ENCODE data around the gene MEGF6. TPM values are rescaled to one million over a fixed set of nuclear protein-coding genes. Genes with fewer than 3 reads are reported as not detected.
"Not testable (repeated sequence)": the region's sequence is repeated elsewhere in the genome, so short reads cannot be mapped to it uniquely, and the experiment has no call there.

MEGF6 gene
- total RNA-seq, 2 donors from 2014 or later = 83.0 to 103 TPM

DNA sequence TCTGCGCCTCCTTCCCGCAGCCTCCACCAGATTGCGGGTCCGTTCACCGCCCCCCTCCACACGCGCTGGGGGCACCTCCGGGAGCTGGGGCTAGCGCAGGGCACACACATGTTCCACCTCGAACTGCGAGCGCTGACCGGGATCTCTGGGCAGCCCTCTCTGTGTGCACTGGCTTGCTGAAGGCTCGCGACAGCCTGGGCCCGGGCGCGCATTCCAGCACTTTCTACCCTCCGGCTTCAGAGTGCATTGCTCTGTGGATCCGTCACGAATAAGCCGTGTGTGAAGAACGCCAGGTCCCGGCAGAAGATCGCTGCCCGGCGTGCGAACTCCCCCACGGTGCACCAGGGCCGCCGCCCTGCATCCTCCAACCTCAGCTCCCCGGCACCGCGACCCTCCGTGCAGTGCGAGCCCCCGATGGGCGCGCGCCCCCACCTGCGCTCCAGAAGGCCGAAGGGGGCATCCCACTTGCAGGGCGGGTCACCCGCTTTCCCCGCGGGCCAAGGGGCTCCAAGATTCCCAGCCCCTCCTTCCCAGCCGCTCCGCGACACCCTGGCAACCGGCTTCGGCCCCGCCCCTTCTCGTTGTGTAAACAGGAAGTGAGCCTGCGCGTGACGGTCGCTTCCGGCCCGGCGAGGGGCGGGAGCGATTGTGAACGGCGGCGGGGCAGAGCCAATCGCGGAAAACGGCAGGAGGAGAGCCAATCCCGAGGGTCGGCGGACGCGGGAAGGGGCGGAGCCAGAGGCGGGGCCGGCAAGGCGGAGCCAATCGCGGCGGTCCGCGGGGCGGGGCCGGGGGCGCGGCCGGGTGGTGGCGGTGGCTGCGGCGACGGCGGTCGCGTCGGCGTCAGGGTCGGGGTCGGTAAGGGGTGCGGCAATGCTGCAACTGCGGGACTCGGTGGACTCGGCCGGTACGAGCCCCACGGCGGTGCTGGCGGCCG is 13.2 kb upstream of the MEGF6 start, which contains the start of gene TPRG1L:
TSS of gene TPRG1L (plus strand) at position 816 of the 937 bp plus-strand sequence. CDS start at position 874, 58 bp downstream.
- peak within 1 kb of the TSS; percentile 92 for H3K4me3 ChIP-seq (ENCODE audit: low read length)
- peak; percentile 99 for DNase-seq
- WGBS, 2 experiments (ENCODE audit: insufficient coverage in 1 of 2, insufficient read length in 1 of 2) = 0 to 2% methylated on average over 16 to 108 of the region's 108 CpGs
- H3K27me3 ChIP-seq (ENCODE audit: control insufficient read depth, insufficient read depth, low read length, poor library complexity, severe bottlenecking) = no peaks in the 10 kb centered on the region
- peaks cover 6% of the 10 kb centered on the region for H3K4me1 ChIP-seq (ENCODE audit: control insufficient read depth, insufficient read depth, low read length)
- H3K27ac Mint-ChIP-seq = peak within 1 kb of the TSS; percentile 79
- H3K4me1 Mint-ChIP-seq = peaks cover 10% of the 10 kb centered on the region
- peak within 1 kb of the TSS; percentile 64 for H3K9ac ChIP-seq (ENCODE audit: extremely low read depth, low read length, poor library complexity, severe bottlenecking)
- H3K9me3 ChIP-seq (ENCODE audit: control insufficient read depth, low read length) = no peaks in the 10 kb centered on the region
- H3K4me3 Mint-ChIP-seq = peak within 1 kb of the TSS; percentile 87
- H3K27me3 Mint-ChIP-seq (ENCODE audit: insufficient read depth) = no peaks in the 10 kb centered on the region
- H3K9me3 Mint-ChIP-seq = no peaks in the 10 kb centered on the region
- H3K36me3 Mint-ChIP-seq (ENCODE audit: low read depth) = peaks cover 22% of the 10 kb centered on the region
- H3K36me3 ChIP-seq (ENCODE audit: control insufficient read depth, insufficient read depth, low read length) = peaks cover 42% of the 10 kb centered on the region
- H3K27ac ChIP-seq (ENCODE audit: low read depth, low read length) = no peak within 1 kb of the TSS
- no peak for TF ChIP-seq CTCF (conservative IDR thresholded peaks at IDR 0.05)

DNA sequence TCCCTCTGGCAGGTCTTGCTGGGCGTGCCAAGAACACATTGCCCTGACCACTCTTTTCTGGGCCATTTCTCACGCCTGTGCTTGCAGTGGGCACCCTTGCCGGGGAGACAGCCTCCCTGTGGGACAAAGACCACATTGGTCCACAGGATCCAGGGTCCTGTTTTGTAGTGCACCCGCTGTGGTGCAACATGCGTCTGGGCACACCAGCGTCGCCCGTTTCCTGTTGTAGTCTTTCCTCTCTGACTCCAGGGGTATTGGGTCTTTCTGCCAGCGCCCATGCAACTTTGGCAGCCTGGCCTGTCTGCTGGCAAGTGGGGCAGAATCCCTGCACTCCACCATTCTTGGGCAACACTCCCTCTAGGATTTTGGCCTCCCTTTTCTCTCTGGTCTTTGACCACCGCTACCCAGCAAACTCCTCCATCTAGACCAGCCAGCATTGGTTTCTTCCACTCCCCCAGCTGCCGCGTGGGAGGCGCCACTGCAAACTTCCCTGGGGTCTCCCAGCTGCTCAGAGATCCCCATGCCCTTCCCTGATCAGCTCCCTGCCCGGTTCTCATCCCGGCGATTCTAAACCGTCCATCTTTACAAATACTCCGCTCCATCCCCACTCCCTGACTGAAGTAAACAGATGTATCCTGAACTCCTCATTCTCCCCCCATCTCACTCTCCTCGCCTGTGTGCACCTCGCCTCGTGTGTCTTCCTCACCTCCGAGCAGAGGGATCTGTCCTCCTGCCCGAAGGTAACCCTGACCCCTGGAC is 12.3 kb upstream of the MEGF6 start:
- DNase-seq = no peak
- H3K9me3 Mint-ChIP-seq = no peaks in the 10 kb centered on the region
- no peak for TF ChIP-seq CTCF (conservative IDR thresholded peaks at IDR 0.05)
- no peaks in the 10 kb centered on the region for H3K27me3 Mint-ChIP-seq (ENCODE audit: insufficient read depth)
- Histone ChIP-seq H3K27me3 (ENCODE audit: control insufficient read depth, insufficient read depth, low read length, poor library complexity, severe bottlenecking) (no peaks in the 10 kb centered on the region), H3K9me3 (ENCODE audit: control insufficient read depth, low read length) (no peaks in the 10 kb centered on the region), H3K9ac (ENCODE audit: extremely low read depth, low read length, poor library complexity, severe bottlenecking) (peak overlapping the region; percentile 52), H3K36me3 (ENCODE audit: control insufficient read depth, insufficient read depth, low read length) (peaks cover 34% of the 10 kb centered on the region), H3K4me1 (ENCODE audit: control insufficient read depth, insufficient read depth, low read length) (peaks cover 8% of the 10 kb centered on the region), H3K27ac (ENCODE audit: low read depth, low read length) (no peak overlapping the region), H3K4me3 (ENCODE audit: low read length) (peak overlapping the region; percentile 92)
- peaks cover 15% of the 10 kb centered on the region for H3K4me1 Mint-ChIP-seq
- WGBS, 2 experiments (ENCODE audit: insufficient coverage in 1 of 2, insufficient read length in 1 of 2) = 43% methylated on average over 9 to 23 of the region's 23 CpGs
- H3K36me3 Mint-ChIP-seq (ENCODE audit: low read depth) = peaks cover 20% of the 10 kb centered on the region
- peak overlapping the region; percentile 87 for H3K4me3 Mint-ChIP-seq
- H3K27ac Mint-ChIP-seq = no peak overlapping the region

DNA sequence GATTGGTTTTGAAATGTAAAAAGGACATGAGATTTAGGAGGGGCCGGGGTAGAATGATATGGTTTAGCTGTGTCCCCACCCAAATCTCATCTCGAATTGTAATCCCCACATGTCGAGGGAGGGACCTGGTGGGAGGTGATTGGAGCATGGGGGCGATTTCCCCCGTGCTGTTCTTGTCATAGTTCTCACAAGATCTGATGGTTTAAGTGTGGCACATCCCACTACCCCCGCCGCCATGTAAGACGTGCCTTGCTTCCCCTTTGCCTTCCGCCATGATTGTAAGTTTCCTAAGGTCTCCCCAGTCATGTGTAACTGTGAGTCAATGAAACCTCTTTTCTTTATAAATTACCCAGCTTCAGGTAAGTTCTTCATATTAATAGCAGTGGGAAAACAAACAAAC is 10.8 kb upstream of the MEGF6 start:
- H3K27ac Mint-ChIP-seq; H3K27me3 Mint-ChIP-seq (ENCODE audit: insufficient read depth); H3K9ac ChIP-seq (ENCODE audit: extremely low read depth, low read length, poor library complexity, severe bottlenecking); H3K36me3 Mint-ChIP-seq (ENCODE audit: low read depth); H3K9me3 Mint-ChIP-seq; H3K9me3 ChIP-seq (ENCODE audit: control insufficient read depth, low read length); H3K4me3 ChIP-seq (ENCODE audit: low read length); H3K27ac ChIP-seq (ENCODE audit: low read depth, low read length); H3K4me3 Mint-ChIP-seq; DNase-seq; H3K27me3 ChIP-seq (ENCODE audit: control insufficient read depth, insufficient read depth, low read length, poor library complexity, severe bottlenecking): not testable (repeated sequence)
- Histone ChIP-seq H3K36me3 (ENCODE audit: control insufficient read depth, insufficient read depth, low read length) (peaks cover 19% of the 10 kb centered on the region), H3K4me1 (ENCODE audit: control insufficient read depth, insufficient read depth, low read length) (peaks cover 12% of the 10 kb centered on the region)
- peaks cover 18% of the 10 kb centered on the region for H3K4me1 Mint-ChIP-seq
- 79 to 95% methylated on average over 8 to 9 of the region's 9 CpGs for WGBS, 2 experiments (ENCODE audit: insufficient coverage in 1 of 2, insufficient read length in 1 of 2)
